PC-9 (cell line): ENCODE measurements around the gene TCEANC2.

ENCODE experiments used
- EZH2 ChIP-seq: fragments of 200-600 bp; sonication (generic); IDR thresholded peaks from 2 replicates; pipeline ENCODE4 v1.8.0; 2017; ENCODE audit warnings: antibody characterized with exemption, low read depth
- TF ChIP-seq, protein P1 (sequence below): fragments of 200-600 bp; sonication (generic); conservative IDR thresholded peaks from 2 replicates; pipeline ENCODE4 v1.6.1; 2017; ENCODE audit warnings: mixed run types, antibody characterized with exemption, mild to moderate bottlenecking, moderate library complexity

DNA sequence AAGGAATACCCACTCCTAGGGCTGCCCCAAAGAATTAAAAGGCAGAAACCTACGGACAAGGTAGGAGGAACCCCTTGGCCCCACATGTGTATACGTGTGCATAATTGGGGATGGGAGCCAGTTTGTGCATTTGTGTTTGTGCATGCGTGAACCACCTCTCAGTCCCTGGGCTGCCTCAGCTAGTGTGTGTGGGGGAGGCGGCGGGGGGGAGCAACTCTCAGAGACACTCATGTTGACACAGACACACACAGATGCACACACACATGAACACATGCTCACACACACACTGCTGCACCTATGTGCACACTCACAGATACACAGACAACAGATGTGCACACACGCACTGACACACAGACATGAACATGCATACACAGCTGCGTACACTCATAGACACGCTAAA is 40.5 kb upstream of the TCEANC2 start:
- TF ChIP-seq, protein P1, sequence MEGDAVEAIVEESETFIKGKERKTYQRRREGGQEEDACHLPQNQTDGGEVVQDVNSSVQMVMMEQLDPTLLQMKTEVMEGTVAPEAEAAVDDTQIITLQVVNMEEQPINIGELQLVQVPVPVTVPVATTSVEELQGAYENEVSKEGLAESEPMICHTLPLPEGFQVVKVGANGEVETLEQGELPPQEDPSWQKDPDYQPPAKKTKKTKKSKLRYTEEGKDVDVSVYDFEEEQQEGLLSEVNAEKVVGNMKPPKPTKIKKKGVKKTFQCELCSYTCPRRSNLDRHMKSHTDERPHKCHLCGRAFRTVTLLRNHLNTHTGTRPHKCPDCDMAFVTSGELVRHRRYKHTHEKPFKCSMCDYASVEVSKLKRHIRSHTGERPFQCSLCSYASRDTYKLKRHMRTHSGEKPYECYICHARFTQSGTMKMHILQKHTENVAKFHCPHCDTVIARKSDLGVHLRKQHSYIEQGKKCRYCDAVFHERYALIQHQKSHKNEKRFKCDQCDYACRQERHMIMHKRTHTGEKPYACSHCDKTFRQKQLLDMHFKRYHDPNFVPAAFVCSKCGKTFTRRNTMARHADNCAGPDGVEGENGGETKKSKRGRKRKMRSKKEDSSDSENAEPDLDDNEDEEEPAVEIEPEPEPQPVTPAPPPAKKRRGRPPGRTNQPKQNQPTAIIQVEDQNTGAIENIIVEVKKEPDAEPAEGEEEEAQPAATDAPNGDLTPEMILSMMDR: no peak
- no peak for TF ChIP-seq EZH2
